Activated CD4-positive, alpha-beta memory T cell treated with anti-CD3 and anti-CD28 coated beads, Interleukin-2, amount 10 ng/mL, durations not matched to agents 7 days and 5 days (primary cell): Measurements from ENCODE around the gene HOTAIR. TPM values are rescaled to one million over a fixed set of nuclear protein-coding genes. Genes with fewer than 3 reads are reported as not detected.

Experiments used
- CTCF ChIA-PET: fragments of 350-600 bp; sonication (Branson Sonifier 250); formaldehyde crosslinking; loops from one replicate; lab custom pipeline; 2021; ENCODE audit warnings: antibody characterized with exemption, inconsistent platforms; lab: Charles Lee
- POLR2A ChIA-PET: fragments of 350-600 bp; sonication (Branson Sonifier 250); formaldehyde crosslinking; loops from one replicate; lab custom pipeline; 2021; ENCODE audit warnings: antibody characterized with exemption; lab: Charles Lee
- DNase-seq: peaks from one replicate; pipeline ENCODE4 v3.0.0-alpha.2; 2020
- H3K27ac Mint-ChIP-seq: one replicate; pipeline ENCODE4 v1.8.0; 2021; ENCODE audit warnings: mild to moderate bottlenecking, mixed read lengths
- H3K27me3 Mint-ChIP-seq: one replicate; pipeline ENCODE4 v1.8.0; 2021; ENCODE audit warnings: mixed read lengths
- H3K36me3 Mint-ChIP-seq: one replicate; pipeline ENCODE4 v1.8.0; 2021; ENCODE audit warnings: low read depth, mixed read lengths
- H3K4me1 Mint-ChIP-seq: one replicate; pipeline ENCODE4 v1.8.0; 2021; ENCODE audit warnings: mixed read lengths
- H3K4me3 Mint-ChIP-seq: one replicate; pipeline ENCODE4 v1.8.0; 2021; ENCODE audit warnings: mild to moderate bottlenecking, mixed read lengths
- H3K9me3 Mint-ChIP-seq: one replicate; pipeline ENCODE4 v1.8.0; 2021; ENCODE audit warnings: mixed read lengths
- total RNA-seq, 2 experiments: library from RNA; stranded (reverse); gene quantifications; one replicate each; pipeline ENCODE4 v1.2.3, GENCODE V29; 2021

HOTAIR gene
- not detected for total RNA-seq

GRCh38 chr12:53974084-53975063 is at the start of gene HOTAIR:
Gene HOTAIR, minus strand, starts transcription at chr12:53974954.
- Mint-ChIP-seq H3K27ac (peak within 1 kb of the TSS; percentile 68), H3K4me3 (peak within 1 kb of the TSS; percentile 27), H3K36me3 (peaks cover 12% of the 10 kb centered on the region), H3K9me3 (no peaks in the 10 kb centered on the region), H3K27me3 (peaks cover 91% of the 10 kb centered on the region), H3K4me1 (peaks cover 10% of the 10 kb centered on the region)
- ChIA-PET CTCF (no interaction called here), POLR2A (no interaction called here)
- no peak for DNase-seq

GRCh38 chr12:54024127-54024526 is 49.4 kb upstream of the HOTAIR start:
- POLR2A ChIA-PET, result interaction anchor here (1.5 kb wide), 2 partner anchors 8 to 14 kb away, joined by 4 read pairs; partner anchors contain the start of gene HOXC5
- no peaks in the 10 kb centered on the region for H3K9me3 Mint-ChIP-seq
- H3K4me1 Mint-ChIP-seq, result peaks cover 15% of the 10 kb centered on the region

GRCh38 chr12:54022960-54023884 is 48.5 kb upstream of the HOTAIR start:
- peaks cover 77% of the 10 kb centered on the region for H3K27me3 Mint-ChIP-seq
- CTCF ChIA-PET, result interaction anchor here (0.8 to 3.1 kb wide), 7 partner anchors 9 to 194 kb away, joined by 3 to 23 read pairs (median 3); partner anchors contain the start of gene HOXC5
- POLR2A ChIA-PET, result interaction anchor here (1.5 kb wide), 2 partner anchors 9 to 13 kb away, joined by 4 read pairs; partner anchors contain the start of gene HOXC5
- no peak overlapping the region for H3K4me3 Mint-ChIP-seq
- H3K36me3 Mint-ChIP-seq, result no peaks in the 10 kb centered on the region
- no peak overlapping the region for H3K27ac Mint-ChIP-seq
- DNase-seq, result no peak
- no peaks in the 10 kb centered on the region for H3K9me3 Mint-ChIP-seq
- peaks cover 13% of the 10 kb centered on the region for H3K4me1 Mint-ChIP-seq

More at GRCh38 chr12:54024127-54024526, 49.4 kb upstream of the HOTAIR start:
- no peak for DNase-seq
- Mint-ChIP-seq H3K36me3 (no peaks in the 10 kb centered on the region), H3K27ac (no peak overlapping the region), H3K27me3 (peaks cover 83% of the 10 kb centered on the region), H3K4me3 (no peak overlapping the region)
- CTCF ChIA-PET, result interaction anchor here (1.2 to 3.1 kb wide), 4 partner anchors 8 to 168 kb away, joined by 3 to 23 read pairs (median 4); partner anchors contain the start of gene HOXC5

- no peak overlapping the region for H3K27ac Mint-ChIP-seq
- ChIA-PET POLR2A (interaction anchor here (1.3 kb wide), 1 partner anchor 31 kb away, joined by 4 read pairs; no protein-coding TSS in a partner anchor), CTCF (interaction anchor here (0.8 to 1.3 kb wide), 3 partner anchors 13 to 193 kb away, joined by 3 read pairs; partner anchors contain the start of gene HOXC8)
- no peaks in the 10 kb centered on the region for H3K36me3 Mint-ChIP-seq
- H3K27me3 Mint-ChIP-seq, result peaks cover 71% of the 10 kb centered on the region
- no peaks in the 10 kb centered on the region for H3K9me3 Mint-ChIP-seq
- no peak for DNase-seq
- peaks cover 17% of the 10 kb centered on the region for H3K4me1 Mint-ChIP-seq
- no peak overlapping the region for H3K4me3 Mint-ChIP-seq
These were observed 46.8 kb upstream of the HOTAIR start for GRCh38 chr12:54021432-54022013.

- Mint-ChIP-seq H3K9me3 (no peaks in the 10 kb centered on the region), H3K27ac (no peak overlapping the region), H3K4me3 (no peak overlapping the region), H3K4me1 (peaks cover 17% of the 10 kb centered on the region), H3K27me3 (peaks cover 69% of the 10 kb centered on the region), H3K36me3 (no peaks in the 10 kb centered on the region)
- no peak for DNase-seq
- CTCF ChIA-PET, result interaction anchor here (1.0 kb wide), 1 partner anchor 171 kb away, joined by 3 read pairs; no protein-coding TSS in a partner anchor
- POLR2A ChIA-PET, result interaction anchor here (1.3 kb wide), 1 partner anchor 32 kb away, joined by 4 read pairs; no protein-coding TSS in a partner anchor
These were observed 46.0 kb upstream of the HOTAIR start for GRCh38 chr12:54020591-54021405.

GRCh38 chr12:54019924-54020590 is 45.3 kb upstream of the HOTAIR start:
- CTCF ChIA-PET, result interaction anchor here (1.0 kb wide), 1 partner anchor 172 kb away, joined by 3 read pairs; no protein-coding TSS in a partner anchor
- H3K4me3 Mint-ChIP-seq, result no peak overlapping the region
- no peak for DNase-seq
- H3K27me3 Mint-ChIP-seq, result peaks cover 70% of the 10 kb centered on the region
- peaks cover 18% of the 10 kb centered on the region for H3K4me1 Mint-ChIP-seq
- H3K27ac Mint-ChIP-seq, result no peak overlapping the region
- no peaks in the 10 kb centered on the region for H3K36me3 Mint-ChIP-seq
- POLR2A ChIA-PET, result no interaction called here
- H3K9me3 Mint-ChIP-seq, result no peaks in the 10 kb centered on the region

GRCh38 chr12:54019091-54019811 is 44.5 kb upstream of the HOTAIR start:
- ChIA-PET POLR2A (no interaction called here), CTCF (no interaction called here)
- H3K36me3 Mint-ChIP-seq, result no peaks in the 10 kb centered on the region
- no peak overlapping the region for H3K27ac Mint-ChIP-seq
- H3K9me3 Mint-ChIP-seq, result no peaks in the 10 kb centered on the region
- peaks cover 23% of the 10 kb centered on the region for H3K4me1 Mint-ChIP-seq
- DNase-seq, result no peak
- peaks cover 71% of the 10 kb centered on the region for H3K27me3 Mint-ChIP-seq
- H3K4me3 Mint-ChIP-seq, result no peak overlapping the region

GRCh38 chr12:54018468-54018984 is 43.8 kb upstream of the HOTAIR start:
- CTCF ChIA-PET, result interaction anchor here (1.1 to 2.2 kb wide), 3 partner anchors 12 to 178 kb away, joined by 3 to 11 read pairs (median 7); partner anchors contain the start of gene HOXC10
- DNase-seq, result no peak
- H3K4me1 Mint-ChIP-seq, result peaks cover 23% of the 10 kb centered on the region
- no peak overlapping the region for H3K27ac Mint-ChIP-seq
- H3K9me3 Mint-ChIP-seq, result no peaks in the 10 kb centered on the region
- no peaks in the 10 kb centered on the region for H3K36me3 Mint-ChIP-seq
- POLR2A ChIA-PET, result interaction anchor here (1.0 to 1.1 kb wide), 2 partner anchors 10 to 177 kb away, joined by 3 read pairs; partner anchors contain the start of gene HOXC8
- H3K27me3 Mint-ChIP-seq, result peaks cover 71% of the 10 kb centered on the region
- H3K4me3 Mint-ChIP-seq, result peak overlapping the region; percentile 73

- Mint-ChIP-seq H3K4me3 (peak overlapping the region; percentile 73), H3K27me3 (peaks cover 71% of the 10 kb centered on the region), H3K9me3 (no peaks in the 10 kb centered on the region), H3K36me3 (no peaks in the 10 kb centered on the region), H3K27ac (no peak overlapping the region), H3K4me1 (peaks cover 23% of the 10 kb centered on the region)
- CTCF ChIA-PET, result interaction anchor here (0.7 to 3.8 kb wide), 17 partner anchors 9 to 307 kb away, joined by 3 to 21 read pairs (median 6); partner anchors contain the start of genes COPZ1, HOXC10, HOXC11 and HOXC5
- DNase-seq, result peak; percentile 74
- POLR2A ChIA-PET, result interaction anchor here (0.9 to 1.4 kb wide), 6 partner anchors 9 to 199 kb away, joined by 3 to 4 read pairs (median 3); partner anchors contain the start of genes HOXC8 and SMUG1
These were observed 43.2 kb upstream of the HOTAIR start for GRCh38 chr12:54017878-54018467.
